GM23248 (cell line): Measurements from ENCODE around the gene KCTD1.

Experiments used
- EZH2 ChIP-seq: fragments of 200-600 bp; sonication (generic); IDR thresholded peaks from 2 replicates; pipeline ENCODE4 v1.6.1; 2018; ENCODE audit warnings: antibody characterized with exemption, mild to moderate bottlenecking; ENCODE audit not compliant: insufficient read depth, poor library complexity, severe bottlenecking
- EZH2phosphoT487 ChIP-seq: fragments of 200-600 bp; sonication (generic); IDR thresholded peaks from 2 replicates; pipeline ENCODE4 v1.6.1; 2018; ENCODE audit warnings: antibody characterized with exemption, moderate library complexity, mild to moderate bottlenecking, low read depth; ENCODE audit not compliant: insufficient read depth

- TF ChIP-seq EZH2phosphoT487 (no peak), EZH2 (no peak)
These were observed 90.6 kb downstream of the KCTD1 start for GRCh38 chr18:26457611-26458353.
